Astrocyte of the spinal cord (primary cell): ENCODE measurements around the gene SLC20A1.

ENCODE experiments used
- DNase-seq: peaks from one replicate; pipeline ENCODE4 v3.0.0; 2011; ENCODE audit warnings: low read depth, low spot score
- H3K4me3 ChIP-seq: 2 replicates; pipeline ENCODE4 v1.5.1; 2011; ENCODE audit warnings: low read depth, mild to moderate bottlenecking, low read length, moderate library complexity
- CTCF ChIP-seq: IDR thresholded peaks from 2 replicates; pipeline ENCODE4 v1.5.1; 2012; ENCODE audit warnings: low read depth, mild to moderate bottlenecking, low read length, inconsistent platforms
- in situ Hi-C: cut with HindIII; loops from 2 replicates; pipeline ENCODE4 v1.10.0; 2017; ENCODE audit warnings: low sequenced_read_pairs

The SLC20A1 gene

GRCh38 chr2:112633708-112634107, 12.0 kb upstream of the SLC20A1 start:
- H3K4me3 ChIP-seq: no peak overlapping the region
- no peak for DNase-seq
- no peak for TF ChIP-seq CTCF
- in situ Hi-C loops: no loop called here

GRCh38 chr2:112634153-112634873, 11.4 kb upstream of the SLC20A1 start:
- in situ Hi-C loops: no loop called here
- no peak for TF ChIP-seq CTCF
- DNase-seq: no peak
- H3K4me3 ChIP-seq: no peak overlapping the region

GRCh38 chr2:112634874-112635157, 10.9 kb upstream of the SLC20A1 start:
- in situ Hi-C loops: no loop called here

GRCh38 chr2:112636605-112637288, 9.0 kb upstream of the SLC20A1 start:
- no peak for TF ChIP-seq CTCF
- no peak for DNase-seq
- in situ Hi-C loops: no loop called here
- no peak overlapping the region for H3K4me3 ChIP-seq

More at GRCh38 chr2:112634874-112635157, 10.9 kb upstream of the SLC20A1 start:
- no peak overlapping the region for H3K4me3 ChIP-seq
- TF ChIP-seq CTCF: no peak
- DNase-seq: no peak

GRCh38 chr2:112637289-112637660, 8.5 kb upstream of the SLC20A1 start:
- DNase-seq: no peak
- in situ Hi-C loops: no loop called here
- H3K4me3 ChIP-seq: no peak overlapping the region
- TF ChIP-seq CTCF: no peak

- DNase-seq: no peak
- H3K4me3 ChIP-seq: no peak overlapping the region
- TF ChIP-seq CTCF: no peak
- in situ Hi-C loops: no loop called here
These were observed 5.8 kb upstream of the SLC20A1 start for GRCh38 chr2:112639936-112640335.

GRCh38 chr2:112640467-112640799, 5.3 kb upstream of the SLC20A1 start:
- in situ Hi-C loops: no loop called here
- no peak for TF ChIP-seq CTCF

More at GRCh38 chr2:112640467-112640799, 5.3 kb upstream of the SLC20A1 start:
- no peak overlapping the region for H3K4me3 ChIP-seq
- DNase-seq: no peak
